ENCODE measurements around the gene MMAA. TPM values are rescaled to one million over a fixed set of nuclear protein-coding genes. Genes with fewer than 3 reads are reported as not detected.
"Not testable (repeated sequence)": the region's sequence is repeated elsewhere in the genome, so short reads cannot be mapped to it uniquely, and the experiment has no call there.

Gene MMAA
- total RNA-seq, 4 donors from 2014 or later: 2.4 to 5.4 (median 4.1) TPM

DNA sequence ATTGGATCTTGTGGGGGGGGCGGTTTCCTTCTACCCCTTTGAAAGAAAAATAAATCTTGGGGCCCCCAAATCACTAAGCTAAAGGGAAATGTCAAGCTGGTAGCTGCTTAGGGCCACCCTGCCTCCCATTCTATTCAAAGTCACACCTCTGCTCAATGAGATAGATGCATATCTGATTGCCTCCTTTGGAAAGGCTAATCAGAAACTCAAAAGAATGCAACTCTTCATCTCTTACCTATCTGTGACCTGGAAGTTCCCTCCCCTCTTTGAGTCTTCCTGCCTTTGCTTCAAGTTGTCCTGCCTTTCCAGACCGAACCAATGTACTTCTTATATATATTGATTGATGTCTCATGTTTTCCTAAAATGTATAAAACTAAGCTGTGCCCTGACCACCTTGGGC lies 67.8 kb downstream of the MMAA start:
- DNase-seq (ENCODE audit: extremely low spot score): no peak
- intact Hi-C loops (cut with DNase I): no loop called here
- H3K27me3 ChIP-seq: no peaks in the 10 kb centered on the region
- WGBS: 67% methylated on average over 2 of the region's 2 CpGs
- no peaks in the 10 kb centered on the region for H3K4me1 ChIP-seq
- no peak overlapping the region for H3K27ac ChIP-seq (replicated peaks in 1 of 4)
- TF ChIP-seq, protein P1, sequence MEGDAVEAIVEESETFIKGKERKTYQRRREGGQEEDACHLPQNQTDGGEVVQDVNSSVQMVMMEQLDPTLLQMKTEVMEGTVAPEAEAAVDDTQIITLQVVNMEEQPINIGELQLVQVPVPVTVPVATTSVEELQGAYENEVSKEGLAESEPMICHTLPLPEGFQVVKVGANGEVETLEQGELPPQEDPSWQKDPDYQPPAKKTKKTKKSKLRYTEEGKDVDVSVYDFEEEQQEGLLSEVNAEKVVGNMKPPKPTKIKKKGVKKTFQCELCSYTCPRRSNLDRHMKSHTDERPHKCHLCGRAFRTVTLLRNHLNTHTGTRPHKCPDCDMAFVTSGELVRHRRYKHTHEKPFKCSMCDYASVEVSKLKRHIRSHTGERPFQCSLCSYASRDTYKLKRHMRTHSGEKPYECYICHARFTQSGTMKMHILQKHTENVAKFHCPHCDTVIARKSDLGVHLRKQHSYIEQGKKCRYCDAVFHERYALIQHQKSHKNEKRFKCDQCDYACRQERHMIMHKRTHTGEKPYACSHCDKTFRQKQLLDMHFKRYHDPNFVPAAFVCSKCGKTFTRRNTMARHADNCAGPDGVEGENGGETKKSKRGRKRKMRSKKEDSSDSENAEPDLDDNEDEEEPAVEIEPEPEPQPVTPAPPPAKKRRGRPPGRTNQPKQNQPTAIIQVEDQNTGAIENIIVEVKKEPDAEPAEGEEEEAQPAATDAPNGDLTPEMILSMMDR (IDR thresholded peaks at IDR 0.05): no peak
- TF ChIP-seq POLR2A (IDR thresholded peaks at IDR 0.05; ENCODE audit: low read depth) (no peak), POLR2AphosphoS5 (IDR thresholded peaks at IDR 0.05) (no peak), EP300 (IDR thresholded peaks at IDR 0.05) (no peak)
- H3K9me3 ChIP-seq: no peaks in the 10 kb centered on the region
- no peaks in the 10 kb centered on the region for H3K36me3 ChIP-seq
- no peak overlapping the region for H3K4me3 ChIP-seq

DNA sequence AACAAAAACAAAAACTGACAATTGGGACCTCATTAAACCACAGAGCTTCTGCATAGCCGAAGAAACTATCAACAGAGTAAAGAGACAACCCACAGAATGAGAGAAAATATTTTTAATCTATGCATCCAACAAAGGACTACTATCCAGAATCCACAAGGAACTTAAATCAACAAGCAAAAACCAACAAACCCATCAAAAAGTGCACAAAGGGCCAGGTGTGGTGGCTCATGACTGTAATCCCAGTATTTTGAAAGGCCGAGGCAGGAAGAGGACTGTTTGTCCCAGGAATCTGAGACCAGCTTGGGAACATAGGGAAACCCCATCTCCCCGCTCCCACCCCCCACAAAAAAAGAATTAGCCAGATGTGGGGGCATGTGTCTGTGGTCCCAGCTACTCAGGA lies 71.4 kb downstream of the MMAA start:
- TF ChIP-seq POLR2A (IDR thresholded peaks at IDR 0.05; ENCODE audit: low read depth): no peak
- TF ChIP-seq, protein P1 (IDR thresholded peaks at IDR 0.05): no peak
- intact Hi-C loops (cut with DNase I): no loop called here
- no peak overlapping the region for H3K27ac ChIP-seq (replicated peaks in 1 of 4)
- H3K9me3 ChIP-seq: no peaks in the 10 kb centered on the region
- no peak overlapping the region for H3K4me3 ChIP-seq
- no peaks in the 10 kb centered on the region for H3K36me3 ChIP-seq
- no peaks in the 10 kb centered on the region for H3K27me3 ChIP-seq
- WGBS: 85% methylated on average over 3 of the region's 3 CpGs
- no peaks in the 10 kb centered on the region for H3K4me1 ChIP-seq
- no peak for DNase-seq (ENCODE audit: extremely low spot score)

DNA sequence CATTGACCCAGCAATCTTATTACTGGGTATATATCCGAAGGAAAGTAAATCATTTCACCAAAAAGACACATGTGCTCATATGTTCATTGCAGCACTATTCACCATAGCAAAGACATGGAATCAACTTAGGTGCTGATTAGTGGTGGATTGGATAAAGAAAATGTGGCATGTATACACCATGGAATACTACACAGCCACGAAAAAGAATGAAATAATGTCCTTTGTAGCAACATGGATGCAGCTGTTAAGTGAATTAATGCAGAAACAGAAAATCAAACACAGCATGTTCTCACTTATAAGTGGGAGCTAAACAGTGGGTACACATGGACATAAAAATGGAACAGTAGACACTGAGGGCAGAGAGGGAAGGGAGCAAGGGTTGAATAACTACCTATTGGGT lies 72.2 kb downstream of the MMAA start:
- DNase-seq (ENCODE audit: extremely low spot score); intact Hi-C loops (cut with DNase I); H3K36me3 ChIP-seq; H3K27me3 ChIP-seq; H3K4me1 ChIP-seq; H3K4me3 ChIP-seq; H3K27ac ChIP-seq (replicated peaks in 1 of 4); H3K9me3 ChIP-seq: not testable (repeated sequence)
- 84% methylated on average over 2 of the region's 2 CpGs for WGBS

DNA sequence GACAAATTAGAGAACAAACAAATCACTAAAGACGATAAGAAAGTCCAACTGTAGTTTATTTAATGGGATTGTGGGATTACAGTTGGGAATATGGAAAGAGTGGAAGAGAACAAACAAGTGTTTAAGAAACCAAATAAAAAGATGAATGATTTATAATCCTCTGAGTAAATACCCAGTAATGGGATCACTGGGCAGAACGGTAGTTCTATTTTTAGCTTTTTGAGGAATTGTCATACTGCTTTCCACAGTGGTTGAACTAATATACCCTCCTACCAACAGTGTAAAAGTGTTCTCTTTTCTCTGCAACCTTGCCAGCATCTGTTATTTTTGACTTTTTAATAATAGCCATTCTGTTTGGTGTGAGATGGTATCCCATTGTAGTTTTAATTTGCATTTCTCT lies 75.7 kb downstream of the MMAA start:
- H3K27me3 ChIP-seq: no peaks in the 10 kb centered on the region
- WGBS: 38% methylated on average over 2 of the region's 2 CpGs

DNA sequence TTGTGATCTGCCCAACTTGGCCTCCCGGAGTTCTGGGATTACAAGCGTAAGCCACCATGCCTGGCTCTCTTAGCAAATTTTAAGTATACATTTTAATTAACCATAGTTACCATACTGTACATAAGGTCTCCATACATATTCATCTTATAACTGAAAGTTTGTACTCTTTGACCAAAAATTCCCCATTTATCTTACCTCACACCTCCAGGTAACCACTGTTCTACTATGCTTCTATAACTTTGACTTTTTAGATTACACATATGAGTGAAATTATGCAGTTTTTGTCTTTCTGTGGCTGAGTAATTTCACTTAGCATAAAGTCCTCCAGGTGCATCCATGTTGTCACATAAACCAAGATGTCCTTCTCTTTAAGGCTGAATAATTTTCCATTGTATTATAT lies 78.1 kb downstream of the MMAA start:
- DNase-seq (ENCODE audit: extremely low spot score): no peak
- H3K27me3 ChIP-seq: no peaks in the 10 kb centered on the region
- H3K4me3 ChIP-seq: no peak overlapping the region
- intact Hi-C loops (cut with DNase I): no loop called here
- H3K36me3 ChIP-seq: no peaks in the 10 kb centered on the region
- no peak overlapping the region for H3K27ac ChIP-seq (replicated peaks in 1 of 4)
- 94% methylated on average over 2 of the region's 2 CpGs for WGBS
- no peaks in the 10 kb centered on the region for H3K4me1 ChIP-seq
- no peaks in the 10 kb centered on the region for H3K9me3 ChIP-seq
- TF ChIP-seq, protein P1 (IDR thresholded peaks at IDR 0.05): no peak
- no peak for TF ChIP-seq POLR2A (IDR thresholded peaks at IDR 0.05; ENCODE audit: low read depth)
- no peak for TF ChIP-seq EP300 (IDR thresholded peaks at IDR 0.05)
- TF ChIP-seq POLR2AphosphoS5 (IDR thresholded peaks at IDR 0.05): no peak

More for the DNA sequence above, 75.7 kb downstream of the MMAA start:
- intact Hi-C loops (cut with DNase I): no loop called here
- Histone ChIP-seq H3K4me3 (no peak overlapping the region), H3K36me3 (no peaks in the 10 kb centered on the region), H3K9me3 (no peaks in the 10 kb centered on the region), H3K27ac (replicated peaks in 1 of 4) (no peak overlapping the region), H3K4me1 (no peaks in the 10 kb centered on the region)
- TF ChIP-seq POLR2A (IDR thresholded peaks at IDR 0.05; ENCODE audit: low read depth) (no peak), POLR2AphosphoS5 (IDR thresholded peaks at IDR 0.05) (no peak), EP300 (IDR thresholded peaks at IDR 0.05) (no peak)
- TF ChIP-seq, protein P1 (IDR thresholded peaks at IDR 0.05): no peak
- DNase-seq (ENCODE audit: extremely low spot score): no peak

Data from esophagus muscularis mucosa (tissue), 4 donors.